GM23338 (cell line): ENCODE measurements around the gene CACNA2D4. TPM values are rescaled to one million over a fixed set of nuclear protein-coding genes. Genes with fewer than 3 reads are reported as not detected.

ENCODE experiments used
- ATAC-seq: fragments of 200-7000 bp; cut with Tn5 transposase; 3 replicates; pipeline ENCODE4 v1.9.1; 2020
- DNase-seq: peaks from one replicate; pipeline ENCODE4 v3.0.0-alpha.2; 2015; ENCODE audit warnings: low spot score
- H2AFZ ChIP-seq: fragments of 200-600 bp; sonication (generic); 2 replicates; pipeline ENCODE4 v1.8.0; 2016; ENCODE audit warnings: antibody characterized with exemption, mild to moderate bottlenecking, moderate library complexity
- H3F3A ChIP-seq: fragments of 200-600 bp; sonication (generic); replicated peaks from 2 replicates; pipeline ENCODE4 v1.8.0; 2017; ENCODE audit warnings: antibody characterized with exemption, mixed run types, low read depth
- H3K27ac ChIP-seq: fragments of 200-600 bp; sonication (generic); 2 replicates; pipeline ENCODE4 v1.6.1; 2016; ENCODE audit warnings: low read depth
- H3K27me3 ChIP-seq: fragments of 200-600 bp; sonication (generic); 2 replicates; pipeline ENCODE4 v1.8.0; 2016; ENCODE audit warnings: mild to moderate bottlenecking, mixed run types, moderate library complexity; ENCODE audit not compliant: insufficient read depth
- H3K36me3 ChIP-seq: fragments of 200-600 bp; sonication (generic); 2 replicates; pipeline ENCODE4 v1.8.0; 2016; ENCODE audit warnings: mild to moderate bottlenecking; ENCODE audit not compliant: insufficient read depth
- H3K4me1 ChIP-seq: fragments of 200-600 bp; sonication (generic); 2 replicates; pipeline ENCODE4 v1.8.0; 2016; ENCODE audit warnings: mild to moderate bottlenecking, moderate library complexity; ENCODE audit not compliant: insufficient read depth
- H3K4me2 ChIP-seq: fragments of 200-600 bp; sonication (generic); 2 replicates; pipeline ENCODE4 v1.7.1; 2017; ENCODE audit warnings: mixed run types
- H3K4me3 ChIP-seq: fragments of 200-600 bp; sonication (generic); 2 replicates; pipeline ENCODE4 v1.6.1; 2016; ENCODE audit warnings: mixed run types
- H3K79me2 ChIP-seq: fragments of 200-600 bp; sonication (generic); replicated peaks from 2 replicates; pipeline ENCODE4 v1.8.0; 2017; ENCODE audit warnings: mild to moderate bottlenecking; ENCODE audit not compliant: insufficient read depth
- H3K9me2 ChIP-seq: fragments of 200-600 bp; sonication (generic); 2 replicates; pipeline ENCODE4 v1.8.0; 2017; ENCODE audit not compliant: insufficient read depth
- H4K20me1 ChIP-seq: fragments of 200-600 bp; sonication (generic); replicated peaks from 2 replicates; pipeline ENCODE4 v1.8.0; 2017; ENCODE audit warnings: mild to moderate bottlenecking; ENCODE audit not compliant: insufficient read depth
- H3K27ac Mint-ChIP-seq: 2 replicates; pipeline ENCODE4 v1.8.0; 2020; ENCODE audit warnings: inconsistent platforms, mild to moderate bottlenecking, moderate library complexity, mixed read lengths
- H3K27me3 Mint-ChIP-seq: 3 replicates; pipeline ENCODE4 v1.8.0; 2022; ENCODE audit warnings: low read depth, mild to moderate bottlenecking, moderate library complexity, mixed read lengths, inconsistent platforms; ENCODE audit not compliant: insufficient read depth, poor library complexity
- H3K36me3 Mint-ChIP-seq: 3 replicates; pipeline ENCODE4 v1.8.0; 2021; ENCODE audit warnings: low read depth, mild to moderate bottlenecking, inconsistent platforms, moderate library complexity, mixed read lengths
- H3K4me1 Mint-ChIP-seq: 3 replicates; pipeline ENCODE4 v1.8.0; 2020; ENCODE audit warnings: mild to moderate bottlenecking, inconsistent platforms, mixed read lengths
- H3K4me3 Mint-ChIP-seq: 3 replicates; pipeline ENCODE4 v1.8.0; 2021; ENCODE audit warnings: moderate library complexity, mild to moderate bottlenecking, inconsistent platforms, mixed read lengths
- H3K9me3 Mint-ChIP-seq: 3 replicates; pipeline ENCODE4 v1.8.0; 2020; ENCODE audit warnings: moderate library complexity, mild to moderate bottlenecking, inconsistent platforms, mixed read lengths
- CTCF ChIP-seq, 2 experiments: fragments of 200-600 bp in 1 of 2; sonication (generic) in 1 of 2; conservative IDR thresholded peaks; 2 replicates each; pipeline versions ENCODE4 v1.5.1 to v1.6.1; 2016 to 2017; ENCODE audit warnings: antibody characterized with exemption in 2 of 2, low read depth in 2 of 2, mild to moderate bottlenecking in 2 of 2, moderate library complexity in 1 of 2
- ETS1 ChIP-seq: IDR thresholded peaks from 2 replicates; pipeline ENCODE4 v1.6.1; 2016; ENCODE audit warnings: antibody characterized with exemption
- EZH2phosphoT487 ChIP-seq: fragments of 200-600 bp; sonication (generic); IDR thresholded peaks from one replicate; pipeline ENCODE4 v1.8.1; 2018; ENCODE audit warnings: antibody characterized with exemption; ENCODE audit not compliant: unreplicated experiment
- JUNB ChIP-seq: IDR thresholded peaks from one replicate; pipeline ENCODE4 v1.6.1; 2016; ENCODE audit warnings: antibody characterized with exemption; ENCODE audit not compliant: unreplicated experiment
- NANOG ChIP-seq: IDR thresholded peaks from 2 replicates; pipeline ENCODE4 v1.6.1; 2016; ENCODE audit warnings: antibody characterized with exemption, borderline replicate concordance
- POLR2AphosphoS5 ChIP-seq: IDR thresholded peaks from 2 replicates; pipeline ENCODE4 v1.6.1; 2016; ENCODE audit warnings: antibody characterized with exemption, low read depth
- REST ChIP-seq: IDR thresholded peaks from one replicate; pipeline ENCODE4 v1.6.1; 2018; ENCODE audit warnings: antibody characterized with exemption; ENCODE audit not compliant: unreplicated experiment
- STAT1 ChIP-seq: IDR thresholded peaks from one replicate; pipeline ENCODE4 v1.6.1; 2016; ENCODE audit warnings: antibody characterized with exemption; ENCODE audit not compliant: unreplicated experiment
- ZNF114 ChIP-seq: fragments of 250-450 bp; sonication (Bioruptor Pico); IDR thresholded peaks from 2 replicates; pipeline ENCODE4 v1.5.0; 2020; ENCODE audit warnings: mild to moderate bottlenecking, moderate library complexity
- polyA plus RNA-seq: library from polyadenylated mRNA; unstranded; fragments of >200 nt; fragmentation: Nextera tagmentation; extraction: Ambion mirVana; gene quantifications from 2 replicates; pipeline ENCODE4 v1.2.1, GENCODE V29; 2016
- total RNA-seq: library from RNA; depleted of rRNA; stranded (reverse); fragments of >200 nt; shearing (Covaris generic); gene quantifications from 2 replicates; pipeline ENCODE4 v1.2.3, GENCODE V29; 2014

The CACNA2D4 gene
- total and polyA plus RNA-seq, 2 experiments from 2014 or later, result 0.07 to 0.24 TPM

GRCh38 chr12:1883513-1883912 is 34.9 kb downstream of the CACNA2D4 start:
- Mint-ChIP-seq H3K27me3 (peaks cover 5% of the 10 kb centered on the region), H3K9me3 (no peaks in the 10 kb centered on the region; the same call in 2 of the 3 replicates), H3K27ac (no peak overlapping the region), H3K4me3 (no peak overlapping the region), H3K36me3 (no peaks in the 10 kb centered on the region), H3K4me1 (peaks cover 4% of the 10 kb centered on the region; the same call in 1 of the 3 replicates)
- DNase-seq (no peak), ATAC-seq (no peak)
- H3K4me2 ChIP-seq, result no peak overlapping the region
- H3K4me3 ChIP-seq, result no peak overlapping the region
- 0 out of 2 replicates have a peak, but pooled peaks cover under 1% of the 10 kb centered on the region for H3K9me2 ChIP-seq
- no peaks in the 10 kb centered on the region for H3K79me2 ChIP-seq
- no peaks in the 10 kb centered on the region for H4K20me1 ChIP-seq
- H3F3A ChIP-seq, result no peaks in the 10 kb centered on the region
- no peaks in the 10 kb centered on the region for H3K27me3 ChIP-seq
- H2AFZ ChIP-seq, result no peak overlapping the region
- H3K36me3 ChIP-seq, result no peaks in the 10 kb centered on the region
- no peak overlapping the region for H3K27ac ChIP-seq
- no peaks in the 10 kb centered on the region for H3K4me1 ChIP-seq
- no peak for TF ChIP-seq CTCF (conservative IDR thresholded peaks at IDR 0.05; ENCODE audit: low read depth in 2 of 2)
- no peak for TF ChIP-seq POLR2AphosphoS5
- TF ChIP-seq EZH2phosphoT487, result no peak
- no peak for TF ChIP-seq ETS1
- TF ChIP-seq NANOG, result no peak
- TF ChIP-seq ZNF114, result no peak
- no peak for TF ChIP-seq REST

- Mint-ChIP-seq H3K4me3 (no peak overlapping the region), H3K4me1 (peaks cover 4% of the 10 kb centered on the region; the same call in 1 of the 3 replicates), H3K36me3 (no peaks in the 10 kb centered on the region), H3K27me3 (peaks cover 8% of the 10 kb centered on the region), H3K9me3 (no peaks in the 10 kb centered on the region; the same call in 2 of the 3 replicates), H3K27ac (no peak overlapping the region)
- Histone ChIP-seq H2AFZ (no peak overlapping the region), H3K27me3 (no peaks in the 10 kb centered on the region), H3K27ac (no peak overlapping the region), H4K20me1 (no peaks in the 10 kb centered on the region), H3F3A (no peaks in the 10 kb centered on the region), H3K79me2 (no peaks in the 10 kb centered on the region), H3K4me1 (no peaks in the 10 kb centered on the region), H3K36me3 (no peaks in the 10 kb centered on the region), H3K4me2 (no peak overlapping the region), H3K4me3 (no peak overlapping the region), H3K9me2 (no peaks in the 10 kb centered on the region)
- no peak for DNase-seq
- no peak for ATAC-seq
- no peak for TF ChIP-seq STAT1
- no peak for TF ChIP-seq JUNB
- TF ChIP-seq REST, result no peak
- no peak for TF ChIP-seq POLR2AphosphoS5
These were observed 35.5 kb downstream of the CACNA2D4 start for GRCh38 chr12:1882850-1883470.
